ENCODE measurements around the gene C1QTNF6.

The C1QTNF6 gene

DNA sequence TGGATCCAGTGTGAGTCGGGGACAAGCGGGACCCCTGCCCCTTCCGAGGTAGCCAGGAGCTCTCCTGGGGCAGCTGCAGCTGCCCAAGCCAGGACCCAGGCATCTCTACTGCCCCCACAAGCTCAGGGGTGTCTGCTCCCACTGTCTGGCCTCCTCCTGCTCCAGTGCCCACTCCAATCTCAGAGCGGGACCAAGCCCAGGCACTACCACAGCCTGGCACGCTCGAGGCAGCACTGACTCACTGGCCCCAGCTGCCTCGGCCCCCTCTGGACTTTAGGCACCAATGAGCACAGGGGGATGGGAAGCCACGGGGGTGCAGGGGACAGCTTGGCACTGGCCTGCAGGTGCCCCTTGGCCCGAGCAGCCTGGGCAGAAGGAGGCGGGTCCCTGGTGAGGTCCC, 46.6 kb downstream of the C1QTNF6 start:
- DNase-seq (ENCODE audit: low read depth): no peak
- TF ChIP-seq, protein P1, sequence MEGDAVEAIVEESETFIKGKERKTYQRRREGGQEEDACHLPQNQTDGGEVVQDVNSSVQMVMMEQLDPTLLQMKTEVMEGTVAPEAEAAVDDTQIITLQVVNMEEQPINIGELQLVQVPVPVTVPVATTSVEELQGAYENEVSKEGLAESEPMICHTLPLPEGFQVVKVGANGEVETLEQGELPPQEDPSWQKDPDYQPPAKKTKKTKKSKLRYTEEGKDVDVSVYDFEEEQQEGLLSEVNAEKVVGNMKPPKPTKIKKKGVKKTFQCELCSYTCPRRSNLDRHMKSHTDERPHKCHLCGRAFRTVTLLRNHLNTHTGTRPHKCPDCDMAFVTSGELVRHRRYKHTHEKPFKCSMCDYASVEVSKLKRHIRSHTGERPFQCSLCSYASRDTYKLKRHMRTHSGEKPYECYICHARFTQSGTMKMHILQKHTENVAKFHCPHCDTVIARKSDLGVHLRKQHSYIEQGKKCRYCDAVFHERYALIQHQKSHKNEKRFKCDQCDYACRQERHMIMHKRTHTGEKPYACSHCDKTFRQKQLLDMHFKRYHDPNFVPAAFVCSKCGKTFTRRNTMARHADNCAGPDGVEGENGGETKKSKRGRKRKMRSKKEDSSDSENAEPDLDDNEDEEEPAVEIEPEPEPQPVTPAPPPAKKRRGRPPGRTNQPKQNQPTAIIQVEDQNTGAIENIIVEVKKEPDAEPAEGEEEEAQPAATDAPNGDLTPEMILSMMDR (conservative IDR thresholded peaks at IDR 0.05; ENCODE audit: low read length): no peak
- no peak overlapping the region for H3K4me3 ChIP-seq (ENCODE audit: low read length)

DNA sequence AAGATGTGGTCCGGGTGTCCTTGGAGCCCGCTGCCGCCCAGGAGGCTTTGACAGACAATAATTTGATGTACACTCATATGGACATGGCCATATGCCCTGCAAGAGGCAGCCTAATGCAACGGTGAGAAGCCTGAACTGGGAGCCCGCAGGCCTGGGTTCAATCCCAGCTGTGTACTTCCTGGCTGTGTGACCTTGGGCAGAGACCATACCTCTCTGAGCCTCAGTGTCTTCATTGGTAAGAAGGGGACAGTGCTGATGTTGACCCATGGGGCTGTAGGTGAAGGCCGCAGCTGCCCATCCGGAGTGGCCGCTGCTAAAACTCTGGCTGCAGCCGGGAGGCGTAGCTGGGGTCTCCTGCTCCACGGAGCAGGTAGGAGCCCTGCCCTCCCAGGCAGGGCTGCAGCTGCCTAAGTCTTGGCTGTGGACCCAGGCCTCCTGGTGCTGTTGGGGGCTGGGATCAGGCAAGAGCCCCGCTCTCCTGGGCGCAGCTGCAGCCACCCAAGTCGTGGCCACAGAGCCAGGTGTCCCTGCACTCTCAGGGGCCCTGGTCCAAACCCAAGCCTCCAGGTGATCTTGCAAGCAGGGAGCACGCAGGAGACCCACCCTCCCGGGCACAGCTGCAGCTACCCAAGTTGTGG, 47.2 kb downstream of the C1QTNF6 start:
- H3K4me3 ChIP-seq (ENCODE audit: low read length): no peak overlapping the region
- TF ChIP-seq, protein P1 (conservative IDR thresholded peaks at IDR 0.05; ENCODE audit: low read length): no peak
- DNase-seq (ENCODE audit: low read depth): no peak

DNA sequence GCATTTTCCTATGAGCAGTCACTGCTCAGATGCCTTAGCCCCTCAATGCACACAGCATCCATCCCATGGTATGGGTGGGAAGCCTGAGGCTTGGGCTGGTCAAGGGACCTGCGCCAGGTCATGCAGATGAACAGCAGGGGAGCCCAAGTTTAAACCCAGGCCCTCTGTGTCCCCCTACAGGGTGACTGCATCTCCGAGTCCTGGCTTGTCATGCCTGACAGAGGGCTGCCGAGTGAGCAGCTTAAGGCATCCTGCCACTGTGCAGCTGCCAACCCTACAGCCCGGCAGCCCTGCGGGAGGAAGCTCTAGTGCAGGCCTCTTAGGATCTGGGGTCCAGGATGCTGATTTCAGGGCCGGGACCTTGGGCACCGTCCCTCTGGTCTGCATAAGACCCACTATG, 48.3 kb downstream of the C1QTNF6 start:
- DNase-seq (ENCODE audit: low read depth): no peak
- TF ChIP-seq, protein P1 (conservative IDR thresholded peaks at IDR 0.05; ENCODE audit: low read length): no peak
- no peak overlapping the region for H3K4me3 ChIP-seq (ENCODE audit: low read length)

DNA sequence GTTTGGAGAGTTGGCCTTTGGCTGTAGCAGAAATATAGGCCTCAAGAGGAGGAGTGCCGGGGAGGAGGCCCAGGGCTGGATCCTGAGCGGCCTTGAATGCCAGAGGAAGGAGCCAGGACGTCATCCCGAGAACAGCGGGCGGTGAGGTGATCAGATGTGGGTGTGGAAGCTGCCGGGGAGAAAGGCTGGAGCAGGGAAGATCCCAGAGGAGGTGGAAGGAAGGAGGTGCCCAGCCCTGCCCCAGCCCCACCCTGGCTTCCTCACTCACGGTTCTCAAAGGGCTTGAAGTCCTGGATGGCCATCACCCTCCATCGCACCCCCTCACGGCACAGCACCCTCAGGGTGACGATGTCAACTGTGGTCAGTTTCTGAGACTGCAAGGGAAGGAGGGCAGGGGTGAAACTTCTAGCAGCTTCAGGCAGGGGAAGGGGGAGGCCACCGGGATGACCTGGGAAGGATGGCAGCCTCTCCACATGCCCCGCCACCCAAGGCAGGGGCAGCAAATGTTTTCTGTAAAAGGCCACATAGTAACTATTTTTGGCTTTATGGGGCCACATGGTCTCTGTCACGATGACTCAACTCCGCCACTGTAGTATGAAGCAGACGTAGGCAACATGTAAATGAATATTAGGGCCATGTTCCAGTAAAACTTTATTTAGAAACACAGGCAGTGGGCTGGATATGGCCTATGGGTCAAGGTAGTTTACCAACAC, 49.0 kb downstream of the C1QTNF6 start:
- no peak for DNase-seq (ENCODE audit: low read depth)
- H3K4me3 ChIP-seq (ENCODE audit: low read length): no peak overlapping the region
- TF ChIP-seq, protein P1 (conservative IDR thresholded peaks at IDR 0.05; ENCODE audit: low read length): no peak

DNA sequence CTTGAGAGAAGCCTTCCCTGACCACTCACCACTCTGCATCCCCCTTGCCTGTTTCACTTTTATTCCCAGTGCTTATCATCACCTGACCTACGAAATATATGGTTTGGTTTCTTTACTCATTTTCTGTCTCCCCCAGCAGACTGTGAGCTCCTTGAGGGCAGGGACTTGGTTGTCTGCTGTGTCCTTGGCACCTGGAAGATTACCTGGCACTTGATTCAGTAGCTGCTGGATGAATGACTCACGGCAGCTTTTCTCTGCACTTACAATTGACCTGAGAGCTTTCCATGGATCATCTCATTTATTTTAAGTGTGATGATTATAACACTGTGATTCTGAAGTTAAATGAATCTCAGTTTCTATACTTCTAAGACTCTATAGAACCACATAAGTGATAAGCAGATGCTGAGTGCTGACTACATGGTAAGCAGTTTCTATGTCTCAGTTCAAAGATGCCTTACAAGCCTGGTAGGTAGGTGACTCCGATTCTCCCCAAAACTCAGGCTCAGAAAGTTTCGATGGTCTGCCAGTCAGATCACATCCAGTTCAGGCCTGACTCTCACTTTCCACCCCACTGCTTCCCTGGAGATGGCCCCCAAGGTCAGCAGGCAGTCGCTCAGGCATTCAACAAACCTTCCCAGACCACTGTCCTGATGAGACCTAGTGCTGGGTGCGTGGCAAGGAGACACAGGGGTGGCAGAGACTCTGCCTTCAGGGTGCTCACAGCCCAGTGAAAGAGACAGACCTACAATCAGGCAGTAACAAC, 50.0 kb downstream of the C1QTNF6 start:
- no peak overlapping the region for H3K4me3 ChIP-seq (ENCODE audit: low read length)
- TF ChIP-seq, protein P1 (conservative IDR thresholded peaks at IDR 0.05; ENCODE audit: low read length): no peak
- DNase-seq (ENCODE audit: low read depth): no peak

DNA sequence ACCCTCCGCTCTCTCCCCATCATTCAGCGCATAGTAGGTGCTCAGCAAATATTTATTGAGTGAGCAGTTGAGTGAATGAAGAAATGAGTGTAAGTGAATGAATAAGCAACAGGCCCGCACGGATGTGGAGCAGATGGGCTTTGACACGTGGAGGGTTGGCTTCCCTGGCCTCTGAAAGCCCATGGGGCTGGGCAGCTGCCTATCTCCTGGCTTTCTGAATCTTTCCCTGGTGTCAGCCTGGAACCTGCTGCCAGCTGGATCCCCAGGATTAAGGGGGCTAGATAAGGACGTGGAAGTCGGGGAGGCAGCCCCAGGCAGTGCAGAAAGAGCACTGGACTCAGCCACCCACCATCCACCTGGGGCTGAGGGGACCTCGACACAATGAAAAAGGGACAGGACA, 50.9 kb downstream of the C1QTNF6 start:
- TF ChIP-seq, protein P1 (conservative IDR thresholded peaks at IDR 0.05; ENCODE audit: low read length): no peak
- no peak for DNase-seq (ENCODE audit: low read depth)

More for the DNA sequence above, 50.9 kb downstream of the C1QTNF6 start:
- no peak overlapping the region for H3K4me3 ChIP-seq (ENCODE audit: low read length)
